GM21423 (cell line): ENCODE results near the gene TOE1.

Source experiments
- ATAC-seq: cut with Tn5 transposase; IDR thresholded peaks from one replicate; pipeline ENCODE4 v1.9.1; 2021; ENCODE audit warnings: mild to moderate bottlenecking, moderate library complexity; ENCODE audit not compliant: unreplicated experiment

The TOE1 gene

GRCh38 chr1:45326627-45327623 lies 13.0 kb upstream of the TOE1 start, which contains the start of gene HPDL:
Gene HPDL, plus strand, starts transcription at chr1:45326895. Its CDS starts 254 bp downstream, at chr1:45327149.
- ATAC-seq: peak; percentile 61

- ATAC-seq: no peak
Measured at GRCh38 chr1:45327644-45328515, 12.1 kb upstream of the TOE1 start.

- no peak for ATAC-seq
Measured at GRCh38 chr1:45328680-45329079, 11.3 kb upstream of the TOE1 start.

GRCh38 chr1:45329445-45329844 lies 10.5 kb upstream of the TOE1 start:
- no peak for ATAC-seq

GRCh38 chr1:45331436-45332345 lies 8.3 kb upstream of the TOE1 start:
- no peak for ATAC-seq

- ATAC-seq: no peak
Measured at GRCh38 chr1:45332346-45332720, 7.6 kb upstream of the TOE1 start.

GRCh38 chr1:45334308-45335245 lies 5.4 kb upstream of the TOE1 start:
- ATAC-seq: no peak

- ATAC-seq: no peak
Measured at GRCh38 chr1:45335855-45336324, 4.1 kb upstream of the TOE1 start.

- ATAC-seq: no peak
Measured at GRCh38 chr1:45337630-45338325, 2.2 kb upstream of the TOE1 start.

- no peak for ATAC-seq
Measured at GRCh38 chr1:45340816-45341466, 971 bp downstream of the TOE1 start.

- ATAC-seq: no peak
Measured at GRCh38 chr1:45344499-45344898, 4.5 kb downstream of the TOE1 start.

- no peak for ATAC-seq
Measured at GRCh38 chr1:45345014-45345413, 5.0 kb downstream of the TOE1 start.

GRCh38 chr1:45346473-45346872 lies 6.5 kb downstream of the TOE1 start:
- no peak for ATAC-seq

GRCh38 chr1:45348020-45348419 lies 8.1 kb downstream of the TOE1 start:
- no peak for ATAC-seq

GRCh38 chr1:45348609-45348965 lies 8.6 kb downstream of the TOE1 start:
- ATAC-seq: no peak

- ATAC-seq: no peak
Measured at GRCh38 chr1:45348966-45349677, 9.2 kb downstream of the TOE1 start.

GRCh38 chr1:45351508-45351907 lies 11.5 kb downstream of the TOE1 start:
- ATAC-seq: no peak

- no peak for ATAC-seq
Measured at GRCh38 chr1:45353685-45354084, 13.7 kb downstream of the TOE1 start.
